Measurements from ENCODE around the gene ZPBP2.
"Not testable (repeated sequence)": the region's sequence is repeated elsewhere in the genome, so short reads cannot be mapped to it uniquely, and the experiment has no call there.

The ZPBP2 gene

DNA sequence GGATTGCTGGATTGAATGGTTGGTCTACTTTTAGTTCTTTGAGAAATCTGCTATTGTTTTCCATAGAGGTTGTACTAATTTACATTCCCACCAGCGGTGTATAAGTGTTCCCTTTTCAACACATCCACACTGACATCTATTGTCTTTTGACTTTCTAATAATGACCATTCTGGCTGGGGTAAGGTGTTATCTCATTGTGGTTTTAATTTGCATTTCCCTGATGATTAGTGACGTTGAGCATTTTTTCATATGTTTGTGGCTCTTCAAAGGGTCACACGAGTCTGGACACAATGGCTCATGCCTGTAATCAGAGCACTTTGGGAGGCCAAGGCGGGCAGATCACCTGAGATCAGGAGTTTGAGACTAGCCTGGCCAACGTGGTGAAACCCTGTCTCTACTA is 18.1 kb downstream of the ZPBP2 start:
- H3K79me1 ChIP-seq (ENCODE audit: low read depth, low read length); H3K4me2 ChIP-seq (ENCODE audit: insufficient read depth, low read length, poor library complexity, severe bottlenecking); H2BK12ac ChIP-seq (ENCODE audit: low read length); H2BK120ac ChIP-seq (ENCODE audit: low read depth, low read length); H3K18ac ChIP-seq (ENCODE audit: low read length); H3K27ac ChIP-seq (replicated peaks; ENCODE audit: low read length); H4K8ac ChIP-seq (ENCODE audit: low read depth, low read length); H2AFZ ChIP-seq (ENCODE audit: low read length); H3K9me3 ChIP-seq (replicated peaks in 1 of 2; ENCODE audit: control insufficient read depth in 2 of 2, insufficient read depth in 1 of 2, low read depth in 1 of 2, low read length in 2 of 2); H2BK5ac ChIP-seq (ENCODE audit: low read length); H3K14ac ChIP-seq (ENCODE audit: low read length); H3K4ac ChIP-seq (ENCODE audit: low read length); H3K4me1 ChIP-seq (ENCODE audit: control insufficient read depth in 2 of 2, insufficient read depth in 1 of 2, low read depth in 1 of 2, low read length in 2 of 2); H2BK15ac ChIP-seq (ENCODE audit: low read length); H3K4me3 ChIP-seq (ENCODE audit: low read length in 2 of 2); H2AK5ac ChIP-seq (ENCODE audit: low read depth, low read length); DNase-seq (ENCODE audit: low spot score); H3K36me3 ChIP-seq (replicated peaks in 1 of 2; ENCODE audit: control insufficient read depth in 2 of 2, insufficient read depth in 2 of 2, low read length in 2 of 2); H4K91ac ChIP-seq (ENCODE audit: low read depth, low read length, poor library complexity); H3K23ac ChIP-seq (ENCODE audit: low read depth, low read length, poor library complexity); H3K9ac ChIP-seq (ENCODE audit: low read depth, low read length, poor library complexity): not testable (repeated sequence)
- peaks cover 0 to 20% (median 0%) of the 10 kb centered on the region in 3 experiments for H3K27me3 ChIP-seq (ENCODE audit: control insufficient read depth in 3 of 3, insufficient read depth in 3 of 3, low read depth in 1 of 3, low read length in 3 of 3)
- no CpG with 5 or more reads among the region's 5 CpGs for WGBS, 2 donors (ENCODE audit: extremely low coverage in 2 of 2, insufficient read length in 2 of 2, insufficient replicate concordance in 1 of 2)

DNA sequence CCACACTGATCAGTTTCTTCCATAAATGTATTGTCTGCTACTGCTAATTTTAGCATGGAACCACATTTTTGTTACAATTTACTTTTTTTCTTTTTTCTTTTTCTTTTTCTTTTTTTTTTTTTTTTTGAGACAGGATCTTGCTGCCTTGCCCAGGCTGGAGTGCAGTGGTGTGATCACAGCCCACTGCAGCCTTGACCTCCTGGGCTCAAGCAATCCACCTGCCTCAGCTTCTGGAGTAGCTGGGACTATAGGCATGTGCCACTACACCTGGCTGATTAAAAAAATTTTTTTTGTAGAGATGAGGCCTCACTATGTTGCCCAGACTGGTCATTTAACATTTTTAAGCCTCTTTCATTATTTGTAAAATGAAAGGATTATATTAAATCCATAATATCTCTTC is 19.1 kb downstream of the ZPBP2 start:
- Histone ChIP-seq H3K27ac (replicated peaks; ENCODE audit: low read length) (no peak overlapping the region), H2AFZ (ENCODE audit: low read length) (no peak overlapping the region), H3K4me2 (ENCODE audit: insufficient read depth, low read length, poor library complexity, severe bottlenecking) (no peak overlapping the region), H2AK5ac (ENCODE audit: low read depth, low read length) (no peak overlapping the region), H3K4me1 (ENCODE audit: control insufficient read depth in 2 of 2, insufficient read depth in 1 of 2, low read depth in 1 of 2, low read length in 2 of 2) (no peaks in the 10 kb centered on the region), H3K18ac (ENCODE audit: low read length) (no peak overlapping the region), H2BK15ac (ENCODE audit: low read length) (no peak overlapping the region), H3K27me3 (ENCODE audit: control insufficient read depth in 3 of 3, insufficient read depth in 3 of 3, low read depth in 1 of 3, low read length in 3 of 3) (peaks cover 0 to 18% (median 0%) of the 10 kb centered on the region in 3 experiments), H3K4ac (ENCODE audit: low read length) (no peak overlapping the region), H3K4me3 (ENCODE audit: low read length in 2 of 2) (no peak overlapping the region), H2BK12ac (ENCODE audit: low read length) (no peak overlapping the region), H3K23ac (ENCODE audit: low read depth, low read length, poor library complexity) (no peak overlapping the region), H3K9me3 (replicated peaks in 1 of 2; ENCODE audit: control insufficient read depth in 2 of 2, insufficient read depth in 1 of 2, low read depth in 1 of 2, low read length in 2 of 2) (no peaks in the 10 kb centered on the region), H4K91ac (ENCODE audit: low read depth, low read length, poor library complexity) (no peak overlapping the region), H3K79me1 (ENCODE audit: low read depth, low read length) (no peaks in the 10 kb centered on the region), H3K9ac (ENCODE audit: low read depth, low read length, poor library complexity) (no peak overlapping the region), H2BK120ac (ENCODE audit: low read depth, low read length) (no peak overlapping the region), H2BK5ac (ENCODE audit: low read length) (no peak overlapping the region), H4K8ac (ENCODE audit: low read depth, low read length) (no peak overlapping the region), H3K14ac (ENCODE audit: low read length) (no peak overlapping the region), H3K36me3 (replicated peaks in 1 of 2; ENCODE audit: control insufficient read depth in 2 of 2, insufficient read depth in 2 of 2, low read length in 2 of 2) (no peaks in the 10 kb centered on the region)
- DNase-seq (ENCODE audit: low spot score): no peak

DNA sequence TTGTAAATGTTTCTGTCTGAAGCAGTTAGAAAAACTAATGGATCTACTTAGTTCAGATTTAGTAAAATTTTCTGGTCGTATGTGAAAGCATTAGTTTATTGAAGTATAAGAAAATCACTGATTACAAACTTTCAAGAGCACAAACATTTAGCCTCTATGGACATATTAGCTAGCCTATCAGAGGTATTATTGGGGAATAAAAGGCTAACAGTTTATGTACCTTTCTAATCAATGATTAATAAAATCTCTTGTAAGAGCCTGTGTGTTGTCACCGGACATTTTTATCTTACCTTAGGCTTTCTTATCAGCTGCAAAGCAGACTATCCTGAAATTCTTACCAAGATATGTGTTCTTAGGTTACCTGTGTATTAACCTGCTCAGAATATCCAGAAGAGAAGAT is 21.2 kb downstream of the ZPBP2 start:
- Histone ChIP-seq H3K14ac (ENCODE audit: low read length) (no peak overlapping the region), H3K4me2 (ENCODE audit: insufficient read depth, low read length, poor library complexity, severe bottlenecking) (no peak overlapping the region), H3K9ac (ENCODE audit: low read depth, low read length, poor library complexity) (no peak overlapping the region), H3K4me3 (ENCODE audit: low read length in 2 of 2) (no peak overlapping the region), H3K4ac (ENCODE audit: low read length) (no peak overlapping the region), H2BK12ac (ENCODE audit: low read length) (no peak overlapping the region), H3K23ac (ENCODE audit: low read depth, low read length, poor library complexity) (no peak overlapping the region), H3K79me1 (ENCODE audit: low read depth, low read length) (no peaks in the 10 kb centered on the region), H2AFZ (ENCODE audit: low read length) (no peak overlapping the region), H3K9me3 (replicated peaks in 1 of 2; ENCODE audit: control insufficient read depth in 2 of 2, insufficient read depth in 1 of 2, low read depth in 1 of 2, low read length in 2 of 2) (peaks cover 0 to 2% of the 10 kb centered on the region in 2 donors), H2AK5ac (ENCODE audit: low read depth, low read length) (no peak overlapping the region), H4K8ac (ENCODE audit: low read depth, low read length) (no peak overlapping the region), H3K4me1 (ENCODE audit: control insufficient read depth in 2 of 2, insufficient read depth in 1 of 2, low read depth in 1 of 2, low read length in 2 of 2) (no peaks in the 10 kb centered on the region), H2BK15ac (ENCODE audit: low read length) (no peak overlapping the region), H3K18ac (ENCODE audit: low read length) (no peak overlapping the region), H3K36me3 (replicated peaks in 1 of 2; ENCODE audit: control insufficient read depth in 2 of 2, insufficient read depth in 2 of 2, low read length in 2 of 2) (no peaks in the 10 kb centered on the region), H2BK120ac (ENCODE audit: low read depth, low read length) (no peak overlapping the region), H2BK5ac (ENCODE audit: low read length) (no peak overlapping the region), H3K27ac (replicated peaks; ENCODE audit: low read length) (no peak overlapping the region), H3K27me3 (ENCODE audit: control insufficient read depth in 3 of 3, insufficient read depth in 3 of 3, low read depth in 1 of 3, low read length in 3 of 3) (peaks cover 0 to 17% (median 0%) of the 10 kb centered on the region in 3 experiments), H4K91ac (ENCODE audit: low read depth, low read length, poor library complexity) (no peak overlapping the region)
- no peak for DNase-seq (ENCODE audit: low spot score)
- no CpG with 5 or more reads among the region's 2 CpGs for WGBS, 2 donors (ENCODE audit: extremely low coverage in 2 of 2, insufficient read length in 2 of 2, insufficient replicate concordance in 1 of 2)

DNA sequence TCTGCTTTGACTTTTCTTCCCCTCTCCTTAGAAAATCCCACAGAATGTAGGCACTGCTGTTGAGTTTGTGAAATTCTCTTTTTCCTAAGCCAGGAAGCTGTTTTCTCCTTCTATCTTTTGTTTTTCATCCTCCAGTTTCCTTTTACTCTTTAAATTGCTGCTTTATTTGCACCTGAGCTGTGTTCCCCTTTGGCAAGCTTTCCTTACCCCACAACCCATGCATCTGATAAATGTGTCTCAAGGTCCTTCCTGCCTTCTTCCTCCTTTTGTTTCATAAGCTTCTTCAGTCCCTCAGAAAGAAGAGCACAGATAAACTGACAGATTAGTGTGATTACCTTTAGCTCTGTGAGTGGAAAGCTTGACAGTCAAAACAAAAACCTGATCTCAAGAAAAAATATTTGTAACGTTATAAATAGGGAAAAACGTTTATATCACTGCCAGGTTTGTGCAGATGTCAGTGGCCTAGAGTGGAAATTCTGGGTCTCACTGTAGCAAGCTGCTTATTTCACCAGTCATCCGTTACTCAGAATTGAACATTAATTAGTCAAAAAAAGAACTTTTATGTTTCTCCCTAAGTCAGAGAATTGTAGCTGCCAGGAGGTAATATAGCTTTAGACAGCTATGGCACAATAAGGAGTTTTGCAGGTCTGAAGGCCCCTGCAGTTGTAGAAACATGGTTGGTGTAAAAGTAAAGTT is 26.8 kb downstream of the ZPBP2 start:
- Histone ChIP-seq H2BK15ac (ENCODE audit: low read length) (no peak overlapping the region), H2AFZ (ENCODE audit: low read length) (no peak overlapping the region), H3K4me1 (ENCODE audit: control insufficient read depth in 2 of 2, insufficient read depth in 1 of 2, low read depth in 1 of 2, low read length in 2 of 2) (no peaks in the 10 kb centered on the region), H3K23ac (ENCODE audit: low read depth, low read length, poor library complexity) (no peak overlapping the region), H2BK12ac (ENCODE audit: low read length) (no peak overlapping the region), H3K36me3 (replicated peaks in 1 of 2; ENCODE audit: control insufficient read depth in 2 of 2, insufficient read depth in 2 of 2, low read length in 2 of 2) (no peaks in the 10 kb centered on the region), H3K4me3 (ENCODE audit: low read length in 2 of 2) (no peak overlapping the region), H3K9me3 (replicated peaks in 1 of 2; ENCODE audit: control insufficient read depth in 2 of 2, insufficient read depth in 1 of 2, low read depth in 1 of 2, low read length in 2 of 2) (peaks cover 0 to 2% of the 10 kb centered on the region in 2 donors), H3K27me3 (ENCODE audit: control insufficient read depth in 3 of 3, insufficient read depth in 3 of 3, low read depth in 1 of 3, low read length in 3 of 3) (peaks cover 0 to 13% (median 0%) of the 10 kb centered on the region in 3 experiments), H3K4ac (ENCODE audit: low read length) (no peak overlapping the region), H3K4me2 (ENCODE audit: insufficient read depth, low read length, poor library complexity, severe bottlenecking) (no peak overlapping the region), H3K18ac (ENCODE audit: low read length) (no peak overlapping the region), H3K9ac (ENCODE audit: low read depth, low read length, poor library complexity) (no peak overlapping the region), H3K79me1 (ENCODE audit: low read depth, low read length) (no peaks in the 10 kb centered on the region), H4K91ac (ENCODE audit: low read depth, low read length, poor library complexity) (no peak overlapping the region), H3K27ac (replicated peaks; ENCODE audit: low read length) (no peak overlapping the region), H2BK5ac (ENCODE audit: low read length) (no peak overlapping the region), H4K8ac (ENCODE audit: low read depth, low read length) (no peak overlapping the region), H2AK5ac (ENCODE audit: low read depth, low read length) (no peak overlapping the region), H2BK120ac (ENCODE audit: low read depth, low read length) (no peak overlapping the region), H3K14ac (ENCODE audit: low read length) (no peak overlapping the region)
- WGBS, 2 donors (ENCODE audit: extremely low coverage in 2 of 2, insufficient read length in 2 of 2, insufficient replicate concordance in 1 of 2): no CpG with 5 or more reads among the region's 3 CpGs
- no peak for DNase-seq (ENCODE audit: low spot score)

All from neuronal stem cell (in vitro differentiated cells).